ENCODE data around the gene TLK1.
"Not testable (repeated sequence)": the region's sequence is repeated elsewhere in the genome, so short reads cannot be mapped to it uniquely, and the experiment has no call there.

- TF ChIP-seq, protein P1, sequence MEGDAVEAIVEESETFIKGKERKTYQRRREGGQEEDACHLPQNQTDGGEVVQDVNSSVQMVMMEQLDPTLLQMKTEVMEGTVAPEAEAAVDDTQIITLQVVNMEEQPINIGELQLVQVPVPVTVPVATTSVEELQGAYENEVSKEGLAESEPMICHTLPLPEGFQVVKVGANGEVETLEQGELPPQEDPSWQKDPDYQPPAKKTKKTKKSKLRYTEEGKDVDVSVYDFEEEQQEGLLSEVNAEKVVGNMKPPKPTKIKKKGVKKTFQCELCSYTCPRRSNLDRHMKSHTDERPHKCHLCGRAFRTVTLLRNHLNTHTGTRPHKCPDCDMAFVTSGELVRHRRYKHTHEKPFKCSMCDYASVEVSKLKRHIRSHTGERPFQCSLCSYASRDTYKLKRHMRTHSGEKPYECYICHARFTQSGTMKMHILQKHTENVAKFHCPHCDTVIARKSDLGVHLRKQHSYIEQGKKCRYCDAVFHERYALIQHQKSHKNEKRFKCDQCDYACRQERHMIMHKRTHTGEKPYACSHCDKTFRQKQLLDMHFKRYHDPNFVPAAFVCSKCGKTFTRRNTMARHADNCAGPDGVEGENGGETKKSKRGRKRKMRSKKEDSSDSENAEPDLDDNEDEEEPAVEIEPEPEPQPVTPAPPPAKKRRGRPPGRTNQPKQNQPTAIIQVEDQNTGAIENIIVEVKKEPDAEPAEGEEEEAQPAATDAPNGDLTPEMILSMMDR (conservative IDR thresholded peaks at IDR 0.05; ENCODE audit: low read depth, low read length): not testable (repeated sequence)
- not testable (repeated sequence) for TF ChIP-seq EZH2 (IDR thresholded peaks at IDR 0.05; ENCODE audit: low read length, unreplicated experiment)
Observed at GRCh38 chr2:171076422-171076821, 84.3 kb downstream of the TLK1 start.
